Omental fat pad (tissue), 4 donors: Measurements from ENCODE around the gene GOLGA3. TPM values are rescaled to one million over a fixed set of nuclear protein-coding genes. Genes with fewer than 3 reads are reported as not detected.
"Not testable (repeated sequence)": the region's sequence is repeated elsewhere in the genome, so short reads cannot be mapped to it uniquely, and the experiment has no call there.

Experiments
- ATAC-seq: fragments of 150-250 bp; one replicate; pipeline ENCODE4 v1.9.1; 2016; ENCODE audit warnings: mild to moderate bottlenecking, moderate library complexity; ENCODE audit not compliant: low FRiP score
- DNase-seq: peaks from one replicate; pipeline ENCODE4 v3.0.0-alpha.2; 2019; ENCODE audit warnings: low spot score
- CTCF ChIP-seq, 3 donors: fragments of 450-650 bp; IDR thresholded peaks; one replicate each; pipeline ENCODE4 v1.5.1; 2016 to 2017; ENCODE audit warnings: antibody characterized with exemption in 3 of 3, mild to moderate bottlenecking in 3 of 3, moderate library complexity in 2 of 3
- total RNA-seq, 4 donors: library from RNA; depleted of rRNA; stranded (reverse); fragments of >200 nt; gene quantifications; one replicate each; pipeline ENCODE4 v1.1.0, GENCODE V29; 2016

The GOLGA3 gene
- total RNA-seq, 4 donors from 2014 or later, result 55.0 to 136 (median 72.5) TPM

GRCh38 chr12:132766380-132767085, 62.1 kb downstream of the GOLGA3 start:
- ATAC-seq (no peak), DNase-seq (no peak)
- TF ChIP-seq CTCF (IDR thresholded peaks at IDR 0.05), result no peak

GRCh38 chr12:132765361-132765760, 63.3 kb downstream of the GOLGA3 start:
- DNase-seq, result no peak
- ATAC-seq, result no peak
- TF ChIP-seq CTCF (IDR thresholded peaks at IDR 0.05), result no peak

GRCh38 chr12:132764231-132764630, 64.4 kb downstream of the GOLGA3 start:
- no peak for DNase-seq
- TF ChIP-seq CTCF (IDR thresholded peaks at IDR 0.05), result no peak

GRCh38 chr12:132761921-132762583, 66.6 kb downstream of the GOLGA3 start:
- peak; percentile 39 for DNase-seq
- peak; percentile 87 for ATAC-seq
- no peak for TF ChIP-seq CTCF (IDR thresholded peaks at IDR 0.05)

More at GRCh38 chr12:132764231-132764630, 64.4 kb downstream of the GOLGA3 start:
- ATAC-seq, result no peak

GRCh38 chr12:132761032-132761920, 67.4 kb downstream of the GOLGA3 start, which contains the start of gene ANKLE2:
Gene ANKLE2, minus strand, starts transcription at chr12:132761832. Its CDS starts 34 bp downstream, at chr12:132761798.
- peak; percentile 49 for ATAC-seq
- DNase-seq, result no peak
- TF ChIP-seq CTCF (IDR thresholded peaks at IDR 0.05), result no peak

- no peak for DNase-seq
- no peak for TF ChIP-seq CTCF (IDR thresholded peaks at IDR 0.05)
- no peak for ATAC-seq
Observed at GRCh38 chr12:132759359-132759758, 69.3 kb downstream of the GOLGA3 start.

- not testable (repeated sequence) for DNase-seq, ATAC-seq
Observed at GRCh38 chr12:132758825-132759224, 69.8 kb downstream of the GOLGA3 start.
